Measurements from ENCODE around the gene GBA2. TPM values are rescaled to one million over a fixed set of nuclear protein-coding genes. Genes with fewer than 3 reads are reported as not detected.

The GBA2 gene
- total and polyA plus RNA-seq, 8 donors, result 26.5 to 210 (median 56.6) TPM

GRCh38 chr9:35743452-35743851, 5.6 kb downstream of the GBA2 start:
- peaks cover 28 to 56% (median 44%) of the 10 kb centered on the region in 4 donors for H3K4me1 ChIP-seq
- H3K9me3 ChIP-seq, result no peaks in the 10 kb centered on the region
- no peak for TF ChIP-seq POLR2AphosphoS5 (IDR thresholded peaks at IDR 0.05)
- intact Hi-C loops (cut with DNase I; ENCODE audit: low total_unique reads), result no loop called here
- no peaks in the 10 kb centered on the region for H3K27me3 ChIP-seq
- WGBS, 5 donors, result 60 to 67% (median 65%) methylated on average over 2 of the region's 2 CpGs
- H3K4me3 ChIP-seq, result no peak overlapping the region
- peaks cover 60 to 67% (median 65%) of the 10 kb centered on the region in 4 donors for H3K36me3 ChIP-seq
- DNase-seq, result no peak
- H3K27ac ChIP-seq, result no peak overlapping the region

GRCh38 chr9:35741740-35742139, 7.3 kb downstream of the GBA2 start:
- H3K27ac ChIP-seq, result no peak overlapping the region
- 74 to 83% (median 80%) methylated on average over 6 to 7 of the region's 7 CpGs for WGBS, 5 donors

GRCh38 chr9:35740243-35740642, 8.8 kb downstream of the GBA2 start:
- Histone ChIP-seq H3K27me3 (no peaks in the 10 kb centered on the region), H3K4me1 (peaks cover 2 to 42% (median 15%) of the 10 kb centered on the region in 4 donors), H3K4me3 (no peak overlapping the region), H3K9me3 (no peaks in the 10 kb centered on the region), H3K36me3 (peaks cover 86 to 99% (median 97%) of the 10 kb centered on the region in 4 donors), H3K27ac (peak overlapping the region in 2 of 5 donors; percentile 14 to 27)
- TF ChIP-seq POLR2A (IDR thresholded peaks at IDR 0.05) (no peak), EP300 (IDR thresholded peaks at IDR 0.05) (no peak), CTCF (IDR thresholded peaks at IDR 0.05) (no peak), POLR2AphosphoS5 (IDR thresholded peaks at IDR 0.05) (no peak)
- 80 to 91% (median 89%) methylated on average over 2 to 6 of the region's 6 CpGs for WGBS, 5 donors
- DNase-seq, result no peak
- intact Hi-C loops (cut with DNase I; ENCODE audit: low total_unique reads), result no loop called here

More at GRCh38 chr9:35741740-35742139, 7.3 kb downstream of the GBA2 start:
- no peaks in the 10 kb centered on the region for H3K9me3 ChIP-seq
- TF ChIP-seq POLR2AphosphoS5 (IDR thresholded peaks at IDR 0.05) (no peak), POLR2A (IDR thresholded peaks at IDR 0.05) (no peak), EP300 (IDR thresholded peaks at IDR 0.05) (no peak), CTCF (IDR thresholded peaks at IDR 0.05) (no peak)
- peaks cover 77 to 84% (median 82%) of the 10 kb centered on the region in 4 donors for H3K36me3 ChIP-seq
- intact Hi-C loops (cut with DNase I; ENCODE audit: low total_unique reads), result no loop called here
- no peak for DNase-seq
- no peaks in the 10 kb centered on the region for H3K27me3 ChIP-seq
- H3K4me1 ChIP-seq, result peaks cover 17 to 42% (median 27%) of the 10 kb centered on the region in 4 donors
- H3K4me3 ChIP-seq, result no peak overlapping the region

- WGBS, 5 donors, result 74 to 92% (median 84%) methylated on average over 7 of the region's 7 CpGs
- Histone ChIP-seq H3K27ac (no peak overlapping the region), H3K36me3 (peaks cover 84 to 100% (median 99%) of the 10 kb centered on the region in 4 donors), H3K9me3 (no peaks in the 10 kb centered on the region), H3K4me1 (peaks cover 4 to 42% (median 15%) of the 10 kb centered on the region in 4 donors), H3K4me3 (no peak overlapping the region), H3K27me3 (no peaks in the 10 kb centered on the region)
- intact Hi-C loops (cut with DNase I; ENCODE audit: low total_unique reads), result no loop called here
- no peak for DNase-seq
- TF ChIP-seq POLR2A (IDR thresholded peaks at IDR 0.05) (no peak), POLR2AphosphoS5 (IDR thresholded peaks at IDR 0.05) (no peak), CTCF (IDR thresholded peaks at IDR 0.05) (no peak), EP300 (IDR thresholded peaks at IDR 0.05) (no peak)
These were observed 10.1 kb downstream of the GBA2 start for GRCh38 chr9:35738924-35739323.

- H3K27ac ChIP-seq, result peak overlapping the region in 1 of 5 donors; percentile 2
- 74 to 92% (median 77%) methylated on average over 2 to 4 of the region's 4 CpGs for WGBS, 5 donors
- H3K4me3 ChIP-seq, result no peak overlapping the region
- peaks cover 11 to 44% (median 19%) of the 10 kb centered on the region in 4 donors for H3K4me1 ChIP-seq
- no peaks in the 10 kb centered on the region for H3K9me3 ChIP-seq
- no peak for DNase-seq
- peaks cover 77 to 95% (median 92%) of the 10 kb centered on the region in 4 donors for H3K36me3 ChIP-seq
- H3K27me3 ChIP-seq, result no peaks in the 10 kb centered on the region
- intact Hi-C loops (cut with DNase I; ENCODE audit: low total_unique reads), result no loop called here
- no peak for TF ChIP-seq CTCF (IDR thresholded peaks at IDR 0.05)
- TF ChIP-seq POLR2AphosphoS5 (IDR thresholded peaks at IDR 0.05), result no peak
- no peak for TF ChIP-seq POLR2A (IDR thresholded peaks at IDR 0.05)
- TF ChIP-seq EP300 (IDR thresholded peaks at IDR 0.05), result no peak
These were observed 10.8 kb downstream of the GBA2 start for GRCh38 chr9:35738186-35738585.
